Activated CD4-positive, alpha-beta T cell treated with anti-CD3 and anti-CD28 coated beads, Interleukin-2, amount 50 U/mL, for 1 hour (primary cell): ENCODE data around the gene CHST12.
A peak's percentile ranks its signal among the peaks of the same experiment; 100 is the strongest.
"Not testable (repeated sequence)": the region's sequence is repeated elsewhere in the genome, so short reads cannot be mapped to it uniquely, and the experiment has no call there.

ENCODE experiments used
- DNase-seq: peaks from one replicate; pipeline ENCODE4 v3.0.0-alpha.2; 2020

The CHST12 gene

DNA sequence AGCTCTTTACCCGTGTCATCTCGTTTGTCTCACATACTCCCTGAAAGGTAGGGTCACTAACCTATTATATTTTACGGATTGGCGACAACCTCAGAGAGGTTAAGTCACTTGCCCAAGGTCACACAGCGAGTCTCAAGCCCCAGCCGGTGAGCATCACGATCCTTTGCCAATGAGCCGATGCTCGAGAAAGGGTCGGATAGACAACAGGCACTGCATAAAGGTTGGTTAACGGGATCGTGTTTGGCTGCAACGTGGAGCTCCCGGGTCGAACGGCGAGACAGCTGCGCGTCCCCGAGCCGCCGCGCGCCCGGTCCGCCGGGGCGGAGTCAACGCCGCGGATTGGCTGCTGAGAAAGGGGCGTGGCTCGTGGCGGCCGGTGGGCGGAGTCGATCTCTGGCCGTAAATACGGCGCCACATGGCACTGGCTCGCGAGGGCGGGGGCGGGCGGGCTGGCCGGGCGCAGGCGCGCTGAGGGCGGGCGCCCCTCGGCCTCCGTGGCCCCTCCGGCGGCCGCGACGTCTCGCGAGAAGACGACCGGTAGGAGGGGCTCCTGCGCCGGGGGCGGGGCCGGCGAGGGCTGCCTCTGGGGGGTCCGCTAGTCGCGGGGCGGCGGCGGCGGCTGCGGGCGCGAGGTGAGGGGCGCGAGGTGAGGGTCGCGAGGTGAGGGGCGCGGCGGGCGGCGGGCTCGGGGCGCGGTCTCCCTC, at the start of gene CHST12:
Gene CHST12 (plus strand): TSS at position 598 of the 704 bp plus-strand sequence. CDS start 29,029 bp downstream, outside the sequence.
- DNase-seq: peak; percentile 93

DNA sequence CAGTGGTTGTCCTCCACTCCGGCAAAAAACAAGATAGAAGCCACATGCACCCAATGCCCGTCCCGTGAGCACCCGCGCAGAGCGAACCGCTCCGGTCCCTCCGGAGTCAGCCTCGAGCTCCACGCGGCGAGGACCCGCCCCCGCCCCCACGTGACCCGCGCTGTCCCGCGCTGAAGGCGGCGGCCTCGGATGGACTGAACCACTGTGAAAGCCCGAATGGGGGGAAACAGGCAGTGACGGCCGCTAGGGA, 49.5 kb upstream of the CHST12 start:
- DNase-seq: peak; percentile 88

DNA sequence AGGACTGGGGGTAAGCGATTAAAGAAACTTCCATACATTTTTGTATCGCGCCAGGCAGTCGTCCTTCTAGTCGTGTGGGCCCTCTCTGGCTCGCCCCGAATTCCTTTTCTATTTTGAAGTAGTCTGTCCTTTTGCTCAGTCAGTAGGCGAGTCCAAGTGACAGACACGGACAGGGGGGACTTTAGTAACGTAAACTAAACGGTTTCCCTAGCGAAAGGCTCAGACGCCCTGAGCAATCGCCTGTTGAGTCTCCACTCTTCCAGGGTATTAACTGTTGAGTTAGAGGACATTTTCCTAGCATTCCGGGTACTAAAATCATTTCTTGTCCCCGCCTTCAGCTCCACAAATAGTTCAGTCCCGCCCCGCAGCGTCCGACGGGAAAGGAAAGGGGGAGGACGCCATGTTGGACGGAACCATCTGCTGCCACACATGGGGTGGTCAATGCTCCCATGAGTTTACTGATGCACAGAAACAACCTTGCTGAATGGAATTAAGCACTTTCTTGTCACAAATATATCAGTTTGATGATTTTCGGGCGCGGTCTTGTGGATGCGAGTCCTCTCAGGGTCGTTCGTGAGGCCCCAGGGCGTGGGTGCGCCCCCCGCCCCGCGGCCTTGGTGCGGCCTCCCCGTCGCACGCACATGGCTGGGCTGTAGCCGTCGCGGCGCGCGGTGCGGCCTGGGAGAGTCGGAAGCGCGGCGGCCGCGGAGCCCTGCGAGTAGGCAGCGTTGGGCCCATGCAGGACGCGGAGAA, 49.0 kb upstream of the CHST12 start, which contains the start of gene EIF3B:
Gene EIF3B (plus strand): TSS at position 642 of the 753 bp plus-strand sequence. CDS start 95 bp downstream, at position 737.
- DNase-seq: peak; percentile 87

- no peak for DNase-seq
Measured at GRCh38 chr7:2354939-2355704, 48.3 kb upstream of the CHST12 start.

GRCh38 chr7:2355705-2356008, 47.8 kb upstream of the CHST12 start:
- DNase-seq: no peak

- no peak for DNase-seq
Measured at GRCh38 chr7:2357165-2357564, 46.2 kb upstream of the CHST12 start.

DNA sequence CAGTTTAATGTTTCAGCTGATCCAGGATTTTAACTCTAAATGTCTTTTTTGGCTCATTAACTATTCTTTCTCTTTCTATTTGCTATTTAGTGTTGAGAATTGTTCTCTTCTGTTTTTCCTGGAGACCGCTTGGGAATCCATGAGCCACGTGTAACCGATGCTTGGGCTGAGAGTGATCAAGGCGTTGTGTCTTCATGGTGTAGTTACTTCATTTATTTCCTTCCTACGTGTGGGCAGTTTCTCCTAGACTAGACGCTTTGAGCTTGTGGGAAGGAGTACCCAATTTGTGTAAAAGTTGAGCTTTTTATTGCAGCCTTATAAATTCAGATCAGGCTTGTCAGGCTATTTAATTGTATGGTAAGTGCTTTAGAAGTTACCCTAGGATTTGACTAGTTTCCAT, 45.8 kb upstream of the CHST12 start:
- no peak for DNase-seq

DNA sequence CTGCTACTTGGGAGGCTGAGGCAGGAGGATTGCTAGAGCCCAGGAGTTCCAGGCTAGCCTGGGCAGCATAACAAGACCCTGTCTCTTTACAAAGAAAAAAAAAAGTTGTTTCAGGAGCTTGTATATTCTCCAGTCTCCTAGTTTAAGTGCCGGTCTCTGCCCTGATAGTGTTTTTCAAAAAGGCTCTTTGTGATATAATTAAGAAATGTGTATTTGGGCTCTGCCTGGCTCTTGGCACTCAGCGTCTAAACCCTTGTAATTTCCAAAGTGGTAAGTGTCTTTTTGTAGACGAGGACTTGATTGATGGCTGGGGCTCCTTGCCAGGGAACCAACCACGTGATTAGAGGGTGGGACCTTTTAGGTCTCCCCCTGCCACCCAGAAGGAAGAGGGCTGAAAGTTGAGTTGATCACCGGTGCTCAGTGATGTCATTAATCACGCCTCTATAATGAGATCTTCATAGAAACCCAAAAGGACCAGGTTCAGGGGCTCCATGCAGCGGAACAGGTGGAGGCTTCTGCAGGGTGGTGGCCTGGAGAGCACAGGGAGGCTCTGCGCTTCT, 44.4 kb upstream of the CHST12 start:
- no peak for DNase-seq

GRCh38 chr7:2359610-2360009, 43.8 kb upstream of the CHST12 start:
- DNase-seq: no peak

DNA sequence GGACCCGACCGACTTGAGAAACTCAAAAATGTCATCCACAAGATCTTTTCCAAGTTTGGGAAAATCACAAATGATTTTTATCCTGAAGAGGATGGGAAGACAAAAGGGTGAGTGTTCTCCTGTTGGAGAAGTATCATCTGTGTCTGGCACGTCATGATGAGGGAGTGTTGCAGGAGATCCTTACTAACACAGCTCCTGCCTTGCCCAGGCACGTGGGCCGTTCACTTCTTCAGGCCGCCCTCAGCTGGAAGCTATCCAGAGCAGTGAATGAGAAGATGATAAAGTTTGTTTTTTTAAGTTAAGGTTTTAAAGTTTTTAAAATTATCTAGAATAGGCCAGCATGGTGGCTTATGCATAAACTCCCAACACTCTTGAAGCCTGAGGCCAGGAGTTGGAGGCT, 42.6 kb upstream of the CHST12 start:
- no peak for DNase-seq

DNA sequence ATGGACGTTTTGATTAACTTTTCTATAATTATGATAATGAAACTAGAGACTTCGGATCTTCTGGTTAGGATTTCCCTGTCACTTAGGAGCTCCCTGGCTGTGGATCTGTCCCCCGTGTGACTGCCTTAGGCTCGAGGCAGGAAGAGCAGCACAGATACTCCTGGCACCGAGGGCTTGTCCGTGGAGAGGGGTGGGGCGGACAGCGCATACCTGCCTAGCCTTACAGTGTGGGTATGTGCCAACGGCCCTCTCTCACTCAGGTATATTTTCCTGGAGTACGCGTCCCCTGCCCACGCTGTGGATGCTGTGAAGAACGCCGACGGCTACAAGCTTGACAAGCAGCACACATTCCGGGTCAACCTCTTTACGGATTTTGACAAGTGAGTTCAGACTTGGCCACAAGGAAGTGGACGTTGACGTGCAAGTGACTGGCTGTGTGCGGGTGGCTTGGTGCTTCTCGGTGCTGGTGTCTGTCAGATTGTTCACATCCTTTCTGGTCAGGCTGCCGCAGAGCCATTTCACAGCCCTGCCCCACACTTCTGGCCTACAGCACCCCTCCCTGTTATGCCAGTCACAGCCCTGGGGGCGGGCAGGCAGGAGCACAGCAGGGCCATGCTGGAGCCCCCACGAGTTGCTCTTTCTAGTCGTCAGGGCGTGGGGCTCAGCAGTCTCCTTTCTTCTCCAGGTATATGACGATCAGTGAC, 40.9 kb upstream of the CHST12 start:
- DNase-seq: no peak

DNA sequence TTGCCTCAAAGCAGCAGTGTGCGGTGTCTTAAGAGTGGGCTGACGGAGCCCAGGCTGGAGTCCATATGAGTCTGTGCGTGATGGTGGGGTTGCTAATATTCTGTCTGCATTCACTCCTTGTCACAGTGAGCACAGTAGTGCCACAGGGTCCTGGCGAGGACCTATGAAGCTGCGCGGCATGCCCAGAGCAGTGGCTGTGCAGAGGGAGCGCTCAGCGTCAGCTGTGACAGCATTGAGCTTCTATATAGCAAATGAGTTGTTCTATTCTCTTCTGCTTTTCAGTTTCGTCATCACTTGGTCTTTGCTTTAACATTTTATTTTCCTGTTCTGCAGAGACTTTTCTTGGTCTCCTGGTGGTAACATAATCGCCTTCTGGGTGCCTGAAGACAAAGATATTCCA, 34.3 kb upstream of the CHST12 start:
- no peak for DNase-seq

GRCh38 chr7:2371329-2371728, 32.1 kb upstream of the CHST12 start:
- DNase-seq: no peak

DNA sequence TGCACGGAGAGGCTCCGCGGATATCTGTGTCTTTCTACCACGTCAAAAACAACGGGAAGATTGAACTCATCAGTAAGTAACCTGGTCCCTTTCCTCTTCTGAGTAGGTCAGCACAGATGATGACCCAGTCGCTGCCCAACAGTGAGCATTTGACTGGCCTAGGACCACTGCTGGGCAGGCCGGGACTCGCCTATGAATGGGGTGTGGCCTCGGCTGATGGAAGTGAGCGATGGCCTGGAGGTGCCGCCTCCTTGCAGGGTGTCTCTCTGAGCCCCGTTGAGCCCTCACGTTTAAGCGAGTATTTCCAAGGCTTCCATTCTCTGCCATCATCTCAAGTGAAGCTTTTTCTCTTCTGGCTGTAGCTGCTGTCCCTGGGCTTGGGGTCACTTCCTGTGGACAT, 30.7 kb upstream of the CHST12 start:
- no peak for DNase-seq

DNA sequence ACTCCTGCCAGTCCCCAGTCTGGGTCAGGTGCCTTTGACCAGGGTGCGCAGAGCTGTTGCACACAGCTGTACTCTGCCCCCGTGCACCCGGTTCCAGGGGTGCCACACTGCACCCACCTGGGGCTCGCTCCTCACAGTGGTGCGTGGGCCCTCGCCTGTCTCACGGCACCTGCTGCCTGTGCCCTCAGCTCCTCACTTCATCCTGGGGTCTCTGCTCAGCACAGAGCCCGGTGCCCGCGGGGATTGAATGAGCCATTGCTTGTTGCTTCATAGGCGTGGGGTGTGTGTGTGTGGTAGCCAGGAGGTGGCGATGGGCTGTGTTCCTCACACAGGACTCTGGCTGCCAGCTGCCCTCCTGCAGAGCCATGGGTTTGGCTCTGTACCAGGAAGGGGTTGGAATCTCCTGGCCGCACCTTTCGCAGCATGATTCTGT, 30.3 kb upstream of the CHST12 start:
- no peak for DNase-seq

GRCh38 chr7:2373646-2374045, 29.8 kb upstream of the CHST12 start:
- no peak for DNase-seq

- DNase-seq: no peak
Measured at GRCh38 chr7:2374401-2374800, 29.0 kb upstream of the CHST12 start.

DNA sequence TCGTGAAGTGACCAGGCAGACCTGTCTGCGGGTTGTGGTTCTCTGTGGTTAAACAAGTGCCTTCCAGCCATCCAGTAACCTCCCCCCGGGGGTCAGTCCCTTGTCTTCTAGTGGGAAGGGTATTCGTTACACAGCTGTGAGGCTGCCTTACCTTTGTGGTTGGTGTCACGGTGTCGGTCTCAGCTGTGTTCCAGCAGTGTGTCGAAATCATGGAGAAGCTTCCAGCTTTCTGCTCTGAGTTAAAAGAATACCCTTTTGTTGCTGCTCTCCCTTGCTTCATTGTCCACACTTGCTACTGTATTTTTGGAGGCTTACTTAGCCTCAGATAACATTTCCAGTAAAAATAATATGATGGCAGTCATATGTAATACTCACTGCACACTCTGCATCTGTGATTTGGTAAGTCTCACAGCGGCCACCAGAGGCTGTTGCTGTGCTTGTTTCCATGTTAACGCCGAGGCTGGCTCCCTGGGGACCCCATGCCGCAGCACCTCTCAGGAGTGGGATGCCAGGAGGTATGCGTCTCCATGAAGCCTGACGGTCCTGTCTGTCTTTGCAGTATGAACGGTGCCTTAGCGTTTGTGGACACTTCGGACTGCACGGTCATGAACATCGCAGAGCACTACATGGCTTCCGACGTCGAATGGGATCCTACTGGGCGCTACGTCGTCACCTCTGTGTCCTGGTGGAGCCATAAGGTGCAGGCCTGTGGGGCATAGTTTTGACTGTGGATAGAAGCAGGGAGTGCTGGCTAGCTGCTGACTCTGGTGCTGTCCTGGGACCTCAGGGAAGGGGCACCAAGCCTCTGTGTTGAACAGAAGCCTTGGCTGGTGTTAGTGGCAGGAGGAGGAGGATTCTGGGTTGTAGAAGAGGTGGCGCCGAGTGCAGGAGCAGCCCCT, 28.3 kb upstream of the CHST12 start:
- DNase-seq: no peak

GRCh38 chr7:2376351-2377154, 26.9 kb upstream of the CHST12 start:
- no peak for DNase-seq

GRCh38 chr7:2377492-2377891, 25.9 kb upstream of the CHST12 start:
- not testable (repeated sequence) for DNase-seq

- not testable (repeated sequence) for DNase-seq
Measured at GRCh38 chr7:2378125-2378524, 25.3 kb upstream of the CHST12 start.
